DND-41 (cell line): ENCODE results near the gene OSCAR.

Experiments used
- ATAC-seq: fragments of 200-7000 bp; cut with Tn5 transposase; 3 replicates; pipeline ENCODE4 v1.9.1; 2021; ENCODE audit warnings: low read depth; ENCODE audit not compliant: insufficient read depth
- DNase-seq: peaks from one replicate; pipeline ENCODE4 v3.0.0-alpha.2; 2020
- H2AFZ ChIP-seq: 2 replicates; pipeline ENCODE4 v1.6.0; 2012; ENCODE audit warnings: low read depth, low read length
- H3K27ac ChIP-seq: 2 replicates; pipeline ENCODE4 v1.5.1; 2012; ENCODE audit warnings: low read length, inconsistent platforms
- H3K27me3 ChIP-seq: fragments of 200-600 bp; sonication (generic); 2 replicates; pipeline ENCODE4 v1.6.0; 2012; ENCODE audit warnings: low read length, mild to moderate bottlenecking, inconsistent platforms; ENCODE audit not compliant: insufficient read depth, poor library complexity
- H3K36me3 ChIP-seq: 2 replicates; pipeline ENCODE4 v1.5.1; 2012; ENCODE audit warnings: low read length, inconsistent platforms; ENCODE audit not compliant: insufficient read depth
- H3K4me1 ChIP-seq: 2 replicates; pipeline ENCODE4 v1.5.1; 2012; ENCODE audit warnings: mild to moderate bottlenecking, low read length; ENCODE audit not compliant: insufficient read depth
- H3K4me2 ChIP-seq: 2 replicates; pipeline ENCODE4 v1.6.0; 2012; ENCODE audit warnings: mild to moderate bottlenecking, moderate library complexity, low read length, inconsistent platforms; ENCODE audit not compliant: insufficient read depth
- H3K4me3 ChIP-seq, 2 experiments: fragments of 200-600 bp in 1 of 2; shearing (Covaris generic) in 1 of 2; 2 replicates each; pipeline ENCODE4 v1.5.1; 2012 to 2016; ENCODE audit warnings: inconsistent platforms in 2 of 2, low read length in 2 of 2, mild to moderate bottlenecking in 2 of 2, low read depth in 1 of 2, moderate library complexity in 1 of 2
- H3K79me2 ChIP-seq: 2 replicates; pipeline ENCODE4 v1.6.0; 2012; ENCODE audit warnings: low read length, inconsistent platforms; ENCODE audit not compliant: insufficient read depth
- H3K9ac ChIP-seq: 2 replicates; pipeline ENCODE4 v1.6.0; 2012; ENCODE audit warnings: low read depth, mild to moderate bottlenecking, inconsistent platforms, low read length, moderate library complexity
- H3K9me3 ChIP-seq: 2 replicates; pipeline ENCODE4 v1.5.1; 2012; ENCODE audit warnings: low read length, moderate library complexity, mild to moderate bottlenecking, inconsistent platforms; ENCODE audit not compliant: insufficient read depth, severe bottlenecking
- H4K20me1 ChIP-seq: 2 replicates; pipeline ENCODE4 v1.6.0; 2012; ENCODE audit warnings: low read length; ENCODE audit not compliant: insufficient read depth
- EZH2 ChIP-seq: IDR thresholded peaks from 3 replicates; pipeline ENCODE4 v1.6.1; 2012; ENCODE audit warnings: borderline replicate concordance, low read depth, mild to moderate bottlenecking, moderate library complexity, low read length, inconsistent platforms; ENCODE audit not compliant: severe bottlenecking
- TF ChIP-seq, protein P1 (sequence below): IDR thresholded peaks from 2 replicates; pipeline ENCODE4 v1.5.1; 2012; ENCODE audit warnings: borderline replicate concordance, low read length, moderate library complexity, mild to moderate bottlenecking; ENCODE audit not compliant: poor library complexity, severe bottlenecking; ENCODE audit errors: extremely low read depth

Gene OSCAR

DNA sequence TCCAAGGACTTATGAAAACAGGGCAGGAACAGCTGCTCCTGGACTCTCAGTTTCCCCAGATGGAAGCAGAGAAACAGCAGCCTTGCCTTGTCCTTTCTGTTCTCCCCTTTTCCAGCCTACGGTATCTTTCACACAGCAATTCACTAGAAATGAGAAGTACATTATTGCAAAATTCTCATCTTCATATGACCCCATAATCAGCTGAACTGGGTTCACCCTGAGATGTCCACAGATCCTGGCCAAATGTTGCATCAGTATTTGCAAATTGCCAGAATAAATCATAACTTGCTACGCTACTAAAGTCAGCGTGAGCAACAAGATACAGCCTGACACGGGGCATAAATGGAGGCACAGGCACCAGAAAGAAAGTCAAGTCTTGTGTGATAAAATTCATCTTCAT lies 53.0 kb downstream of the OSCAR start:
- DNase-seq (no peak), ATAC-seq (no peak)

DNA sequence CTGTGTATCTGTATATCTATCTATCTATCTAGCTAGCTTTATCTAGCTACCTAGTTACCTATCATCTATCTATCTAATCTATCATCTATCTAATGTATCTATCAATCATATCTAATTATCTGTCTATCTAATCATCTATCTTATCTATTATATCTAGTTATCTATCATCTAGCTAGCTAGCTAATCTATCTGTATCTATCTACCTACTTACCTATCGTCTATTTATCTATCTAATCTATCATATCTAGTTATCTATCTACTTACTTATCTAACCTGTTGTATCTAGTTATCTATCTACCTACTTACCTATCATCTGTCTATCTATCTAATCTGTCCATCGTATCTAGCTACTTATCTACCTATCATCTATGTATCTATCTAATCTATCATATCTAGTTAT lies 54.8 kb downstream of the OSCAR start:
- ATAC-seq (no peak), DNase-seq (no peak)
- Histone ChIP-seq H3K36me3 (no peaks in the 10 kb centered on the region), H3K27me3 (no peaks in the 10 kb centered on the region), H3K4me1 (no peaks in the 10 kb centered on the region), H3K9ac (no peak overlapping the region), H3K4me3 (no peak overlapping the region), H3K9me3 (no peaks in the 10 kb centered on the region), H3K79me2 (no peaks in the 10 kb centered on the region), H2AFZ (no peak overlapping the region), H3K4me2 (no peak overlapping the region), H3K27ac (no peak overlapping the region), H4K20me1 (no peaks in the 10 kb centered on the region; the same call in 1 of the 2 replicates)
- no peak for TF ChIP-seq EZH2
- TF ChIP-seq, protein P1, sequence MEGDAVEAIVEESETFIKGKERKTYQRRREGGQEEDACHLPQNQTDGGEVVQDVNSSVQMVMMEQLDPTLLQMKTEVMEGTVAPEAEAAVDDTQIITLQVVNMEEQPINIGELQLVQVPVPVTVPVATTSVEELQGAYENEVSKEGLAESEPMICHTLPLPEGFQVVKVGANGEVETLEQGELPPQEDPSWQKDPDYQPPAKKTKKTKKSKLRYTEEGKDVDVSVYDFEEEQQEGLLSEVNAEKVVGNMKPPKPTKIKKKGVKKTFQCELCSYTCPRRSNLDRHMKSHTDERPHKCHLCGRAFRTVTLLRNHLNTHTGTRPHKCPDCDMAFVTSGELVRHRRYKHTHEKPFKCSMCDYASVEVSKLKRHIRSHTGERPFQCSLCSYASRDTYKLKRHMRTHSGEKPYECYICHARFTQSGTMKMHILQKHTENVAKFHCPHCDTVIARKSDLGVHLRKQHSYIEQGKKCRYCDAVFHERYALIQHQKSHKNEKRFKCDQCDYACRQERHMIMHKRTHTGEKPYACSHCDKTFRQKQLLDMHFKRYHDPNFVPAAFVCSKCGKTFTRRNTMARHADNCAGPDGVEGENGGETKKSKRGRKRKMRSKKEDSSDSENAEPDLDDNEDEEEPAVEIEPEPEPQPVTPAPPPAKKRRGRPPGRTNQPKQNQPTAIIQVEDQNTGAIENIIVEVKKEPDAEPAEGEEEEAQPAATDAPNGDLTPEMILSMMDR, result no peak

More for the DNA sequence above, 53.0 kb downstream of the OSCAR start:
- Histone ChIP-seq H3K27ac (no peak overlapping the region), H4K20me1 (no peaks in the 10 kb centered on the region), H3K79me2 (no peaks in the 10 kb centered on the region), H3K9me3 (no peaks in the 10 kb centered on the region), H2AFZ (no peak overlapping the region), H3K4me1 (no peaks in the 10 kb centered on the region), H3K4me2 (no peak overlapping the region), H3K27me3 (no peaks in the 10 kb centered on the region), H3K4me3 (no peak overlapping the region), H3K36me3 (no peaks in the 10 kb centered on the region), H3K9ac (no peak overlapping the region)
- TF ChIP-seq, protein P1, result no peak
- no peak for TF ChIP-seq EZH2
